Pancreas (tissue), 10 donors: ENCODE results near the gene DOK7. TPM values are rescaled to one million over a fixed set of nuclear protein-coding genes. Genes with fewer than 3 reads are reported as not detected.

ENCODE experiments used
- ATAC-seq, 4 donors: fragments of 200-7000 bp; cut with Tn5 transposase; one replicate each; pipeline versions ENCODE4 v1.8.0 to v1.9.1; 2020; ENCODE audit warnings: mild to moderate bottlenecking in 4 of 4, moderate library complexity in 4 of 4
- DNase-seq, 6 donors: peaks; one replicate each; pipeline ENCODE4 v3.0.0-alpha.2; 2020
- FAIRE-seq: peaks from 2 replicates; lab custom pipeline; 2012; peaks lifted over from hg19 to GRCh38; lab: Jason Lieb, UNC
- H3K27ac ChIP-seq, 4 donors: fragments of 200-600 bp; sonication (generic); 1 replicate in 3 of 4; 2 replicates in 1 of 4; pipeline versions ENCODE4 v1.5.0 to v1.8.0; 2020
- H3K27me3 ChIP-seq, 4 donors: fragments of 200-600 bp; one replicate each; pipeline ENCODE4 v1.8.0; 2021
- H3K36me3 ChIP-seq, 3 donors: fragments of 200-600 bp; sonication (generic) in 1 of 3; one replicate each; pipeline versions ENCODE4 v1.5.0 to v1.8.0; 2020 to 2021
- H3K4me1 ChIP-seq, 3 donors: fragments of 200-600 bp; one replicate each; pipeline ENCODE4 v1.8.0; 2021
- H3K4me3 ChIP-seq, 4 donors: fragments of 200-600 bp; sonication (generic) in 2 of 4; one replicate each; pipeline versions ENCODE4 v1.5.0 to v1.8.0; 2020 to 2021
- H3K9me3 ChIP-seq, 4 donors: fragments of 200-600 bp; one replicate each; pipeline ENCODE4 v1.8.0; 2021
- WGBS, 2 donors: extraction: QIAGEN DNeasy Blood & Tissue Kit; methylation state at CpG; one replicate each; pipeline ENCODE4 v1.1.7; 2013; 5-methylcytosine and 5-hydroxymethylcytosine counted together
- intact Hi-C, 3 donors: fragments of 100-400 bp; cut with DNase I; formaldehyde crosslinking; loops; one replicate each; pipeline versions ENCODE4 v1.11.1 to v1.14.2; 2022
- polyA plus RNA-seq, 2 donors: library from polyadenylated mRNA; stranded (reverse); fragments of 200-250 nt; gene quantifications; one replicate each; pipeline ENCODE4 v1.2.3, GENCODE V29; 2013
- total RNA-seq, 6 donors: library from RNA; stranded (reverse); fragmentation: NEBNext Ultra II Directional in 4 of 6; extraction: Animal tissue kit (Norgen Biotek cat#: 25700) in 4 of 6; gene quantifications; one replicate each; pipeline versions ENCODE4 v1.2.1 to v1.2.4, GENCODE V29; 2021 to 2023
- TF ChIP-seq, protein P1 (sequence below), 4 donors: fragments of 200-600 bp; sonication (generic) in 3 of 4; IDR thresholded peaks; one replicate each; pipeline versions ENCODE4 v1.5.0 to v1.8.0; 2021; ENCODE audit warnings: antibody characterized with exemption in 4 of 4
- donor health status: healthy with polysubstance abuse.
- donor health status: DM: no; HTN: no; CAD: no; lungs with moderate emphysema.
- donor health status: DM: no; HTN: no; CAD: no.
- donor health status: control.
- donor health status: control.
- donor health status: Bipolar disorder and iron deficiency.
- donor health status: DM: yes; HTN: yes; CAD: no.
- donor health status: DM: no; HTN: no; CAD: no.
- donor health status: DM: no; HTN: no; CAD: no.
- donor health status: DM: yes; HTN: yes; CAD: no.

DOK7 gene
- total and polyA plus RNA-seq, 8 donors, result 2.5 to 8.0 (median 4.2) TPM

DNA sequence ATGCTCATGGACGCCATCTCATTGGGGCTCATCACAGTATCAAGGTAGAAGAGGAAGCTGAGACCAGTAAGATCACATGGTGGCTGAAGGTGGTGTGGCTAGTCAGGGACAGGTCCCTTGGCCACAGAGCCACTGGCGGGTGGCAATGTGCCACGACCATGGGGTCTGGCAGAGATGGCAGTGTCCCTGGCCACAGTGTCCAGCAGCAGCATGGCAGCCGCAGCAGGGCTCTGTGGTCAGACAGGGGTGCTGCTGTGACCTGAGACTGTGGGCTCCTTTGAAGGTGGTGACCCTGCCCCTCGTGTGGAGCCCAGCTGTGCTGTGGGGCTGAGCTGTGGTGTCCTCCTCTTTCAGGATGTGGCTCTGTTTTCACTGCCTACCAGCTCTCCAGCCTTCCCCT, 2.2 kb upstream of the DOK7 start:
- peaks cover 14 to 24% (median 24%) of the 10 kb centered on the region in 3 donors for H3K4me1 ChIP-seq
- ATAC-seq (peak in 2 of 4 donors; percentile 1 to 5), FAIRE-seq (no peak), DNase-seq (peak in 2 of 6 donors; percentile 68 to 75)
- no peaks in the 10 kb centered on the region for H3K27me3 ChIP-seq
- WGBS, 2 donors, result 78 to 79% methylated on average over 5 of the region's 5 CpGs
- TF ChIP-seq, protein P1, sequence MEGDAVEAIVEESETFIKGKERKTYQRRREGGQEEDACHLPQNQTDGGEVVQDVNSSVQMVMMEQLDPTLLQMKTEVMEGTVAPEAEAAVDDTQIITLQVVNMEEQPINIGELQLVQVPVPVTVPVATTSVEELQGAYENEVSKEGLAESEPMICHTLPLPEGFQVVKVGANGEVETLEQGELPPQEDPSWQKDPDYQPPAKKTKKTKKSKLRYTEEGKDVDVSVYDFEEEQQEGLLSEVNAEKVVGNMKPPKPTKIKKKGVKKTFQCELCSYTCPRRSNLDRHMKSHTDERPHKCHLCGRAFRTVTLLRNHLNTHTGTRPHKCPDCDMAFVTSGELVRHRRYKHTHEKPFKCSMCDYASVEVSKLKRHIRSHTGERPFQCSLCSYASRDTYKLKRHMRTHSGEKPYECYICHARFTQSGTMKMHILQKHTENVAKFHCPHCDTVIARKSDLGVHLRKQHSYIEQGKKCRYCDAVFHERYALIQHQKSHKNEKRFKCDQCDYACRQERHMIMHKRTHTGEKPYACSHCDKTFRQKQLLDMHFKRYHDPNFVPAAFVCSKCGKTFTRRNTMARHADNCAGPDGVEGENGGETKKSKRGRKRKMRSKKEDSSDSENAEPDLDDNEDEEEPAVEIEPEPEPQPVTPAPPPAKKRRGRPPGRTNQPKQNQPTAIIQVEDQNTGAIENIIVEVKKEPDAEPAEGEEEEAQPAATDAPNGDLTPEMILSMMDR (IDR thresholded peaks at IDR 0.05), result no peak
- peak overlapping the region; percentile 68 to 84 (median 77) for H3K27ac ChIP-seq
- intact Hi-C loops, result no loop called here
- H3K36me3 ChIP-seq, result no peaks in the 10 kb centered on the region
- H3K4me3 ChIP-seq, result no peak overlapping the region
- H3K9me3 ChIP-seq, result no peaks in the 10 kb centered on the region

DNA sequence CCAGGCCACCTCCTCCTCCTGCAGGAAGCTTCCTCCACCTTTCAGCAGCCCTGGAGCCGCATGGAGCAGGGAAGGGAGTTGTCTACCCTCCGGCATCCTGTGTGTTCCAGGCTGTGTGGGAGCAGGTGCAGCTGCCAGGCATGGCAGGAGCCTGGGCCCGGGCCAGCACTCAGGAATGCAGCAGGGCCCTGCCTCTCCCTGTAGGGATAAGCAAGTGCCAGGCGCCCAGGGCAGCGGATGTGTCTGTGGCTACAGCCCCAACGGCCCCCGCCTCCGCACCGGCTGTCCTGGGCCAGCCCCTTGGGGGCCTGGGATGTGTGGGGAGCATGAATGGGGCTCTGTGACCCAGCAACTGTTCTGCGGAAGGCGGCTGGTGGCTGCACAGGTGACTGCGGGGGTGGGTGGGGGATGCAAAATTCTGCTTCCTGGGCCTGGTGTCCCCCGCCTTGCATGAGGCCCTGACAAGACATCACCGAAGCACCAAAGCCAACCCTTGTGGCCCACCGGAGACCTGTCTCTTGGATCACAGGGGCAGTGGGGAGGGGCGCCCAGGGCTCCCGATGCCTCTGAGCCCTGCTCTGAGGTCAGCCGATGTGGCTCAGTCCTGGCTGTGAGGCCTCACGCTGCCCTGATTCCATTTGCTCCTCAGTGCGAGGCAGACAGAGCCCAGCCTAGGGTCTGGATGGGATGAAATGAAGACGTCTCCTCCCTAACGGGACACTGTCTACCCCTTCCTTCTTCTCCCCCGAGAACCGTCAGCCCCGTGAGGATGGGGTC, 1.4 kb upstream of the DOK7 start:
- no peaks in the 10 kb centered on the region for H3K9me3 ChIP-seq
- H3K27me3 ChIP-seq, result no peaks in the 10 kb centered on the region
- peak; percentile 90 to 94 (median 92) for ATAC-seq
- WGBS, 2 donors, result 32 to 34% methylated on average over 25 of the region's 25 CpGs
- TF ChIP-seq, protein P1 (IDR thresholded peaks at IDR 0.05), result no peak
- peaks cover 14 to 24% (median 24%) of the 10 kb centered on the region in 3 donors for H3K4me1 ChIP-seq
- H3K36me3 ChIP-seq, result no peaks in the 10 kb centered on the region
- no peak overlapping the region for H3K4me3 ChIP-seq
- intact Hi-C loops, result no loop called here
- H3K27ac ChIP-seq, result peak overlapping the region; percentile 68 to 84 (median 77)
- peak; percentile 91 to 99 (median 96) for DNase-seq
- no peak for FAIRE-seq

DNA sequence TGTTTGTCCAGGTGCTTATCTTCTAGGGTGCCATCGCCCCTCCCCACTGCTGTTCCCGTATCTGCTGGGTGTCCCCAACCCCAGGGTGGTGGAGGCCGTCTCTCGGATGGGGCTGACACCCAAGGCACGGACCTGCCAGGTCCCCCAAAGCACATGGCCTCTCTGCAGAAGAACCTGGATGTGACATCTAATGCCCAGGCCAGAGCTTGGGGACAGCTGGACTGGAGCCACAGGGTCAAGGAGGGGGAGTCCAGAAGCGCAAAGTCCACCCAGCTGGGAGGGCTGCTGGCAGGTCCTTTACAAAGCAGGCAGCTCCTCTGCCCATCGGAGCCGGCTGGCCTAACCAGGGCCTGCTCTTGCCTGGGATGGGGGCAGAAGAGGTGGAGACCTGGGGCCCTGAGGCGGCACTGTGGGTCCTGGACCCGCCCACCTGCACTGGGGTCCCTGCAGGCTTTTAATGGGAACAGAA, 751 bp upstream of the DOK7 start:
- intact Hi-C loops, result no loop called here
- ATAC-seq (peak in 3 of 4 donors; percentile 5 to 28 (median 18)), FAIRE-seq (no peak), DNase-seq (peak in 3 of 6 donors; percentile 55 to 66 (median 59))
- Histone ChIP-seq H3K27ac (peak overlapping the region; percentile 68 to 84 (median 77)), H3K4me1 (peaks cover 14 to 24% (median 24%) of the 10 kb centered on the region in 3 donors), H3K9me3 (no peaks in the 10 kb centered on the region), H3K4me3 (no peak overlapping the region), H3K27me3 (no peaks in the 10 kb centered on the region), H3K36me3 (no peaks in the 10 kb centered on the region)
- TF ChIP-seq, protein P1 (IDR thresholded peaks at IDR 0.05), result no peak
- WGBS, 2 donors, result 45 to 59% methylated on average over 10 of the region's 10 CpGs

DNA sequence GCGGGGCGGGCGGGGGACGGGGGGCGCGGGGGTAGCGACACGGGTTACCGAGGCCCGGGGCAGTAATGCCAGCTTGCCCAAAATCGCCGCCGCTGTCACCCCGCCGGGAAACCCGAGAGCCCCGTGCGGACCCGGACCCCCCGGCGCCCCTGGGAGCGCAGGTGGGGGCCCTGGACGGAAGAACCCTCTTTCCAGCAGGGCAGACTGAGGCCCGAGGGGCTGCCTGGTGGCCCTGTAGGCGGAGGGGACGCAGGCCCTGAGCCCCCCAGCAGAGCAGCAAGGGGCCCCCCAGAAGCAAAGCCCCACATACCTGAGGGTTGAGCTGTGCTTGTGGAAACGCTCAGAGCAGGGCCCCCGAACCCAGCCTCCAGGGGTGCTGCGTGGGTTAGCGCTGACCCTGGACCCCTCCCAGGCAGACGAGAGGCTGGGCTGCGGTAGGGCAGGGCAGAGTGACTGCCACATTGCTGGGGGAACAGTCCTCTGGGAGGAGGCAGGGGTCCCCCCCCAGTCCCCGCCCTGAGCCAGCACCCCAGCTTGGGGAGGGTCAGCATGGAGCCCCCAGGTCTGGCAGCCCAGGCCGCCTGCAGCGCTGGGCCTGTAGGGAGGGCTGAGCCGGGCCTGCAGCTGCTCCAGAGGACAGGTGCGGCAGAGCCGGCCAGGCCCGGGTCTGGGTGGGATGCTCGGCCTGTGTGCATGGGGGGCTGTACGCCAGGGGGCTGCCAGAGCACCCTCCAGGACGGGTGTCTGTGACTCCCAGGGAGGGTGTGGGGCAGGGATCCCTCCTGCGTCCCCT, 646 bp downstream of the DOK7 start:
- TF ChIP-seq, protein P1 (IDR thresholded peaks at IDR 0.05), result no peak
- intact Hi-C loops, result no loop called here
- no peaks in the 10 kb centered on the region for H3K9me3 ChIP-seq
- H3K4me1 ChIP-seq, result peaks cover 14 to 24% (median 24%) of the 10 kb centered on the region in 3 donors
- no peaks in the 10 kb centered on the region for H3K36me3 ChIP-seq
- peak overlapping the region; percentile 36 to 62 (median 52) for H3K4me3 ChIP-seq
- H3K27me3 ChIP-seq, result no peaks in the 10 kb centered on the region
- peak in 2 of 6 donors; percentile 52 to 83 for DNase-seq
- ATAC-seq, result peak in 1 of 4 donors; percentile 5
- peak overlapping the region in 2 of 4 donors; percentile 74 to 80 for H3K27ac ChIP-seq
- no peak for FAIRE-seq
- WGBS, 2 donors, result 20 to 23% methylated on average over 34 to 42 of the region's 43 CpGs
